Left lung (tissue), 10 donors: ENCODE results near the gene PPP2R3B. TPM values are rescaled to one million over a fixed set of nuclear protein-coding genes. Genes with fewer than 3 reads are reported as not detected.
"Not testable (repeated sequence)": the region's sequence is repeated elsewhere in the genome, so short reads cannot be mapped to it uniquely, and the experiment has no call there.

ENCODE experiments used
- ATAC-seq: fragments of 200-7000 bp; cut with Tn5 transposase; one replicate; pipeline ENCODE4 v1.9.1; 2020; ENCODE audit warnings: moderate library complexity
- DNase-seq, 4 donors: peaks; one replicate each; pipeline ENCODE4 v3.0.0-alpha.2; 2013 to 2020
- H3K27ac ChIP-seq, 2 donors: fragments of 200-600 bp; sonication (generic) in 1 of 2; one replicate each; pipeline versions ENCODE4 v1.5.0 to v1.8.0; 2020 to 2021
- H3K27me3 ChIP-seq, 2 donors: fragments of 200-600 bp; sonication (generic) in 1 of 2; one replicate each; pipeline versions ENCODE4 v1.5.0 to v1.8.0; 2020 to 2021
- H3K36me3 ChIP-seq, 2 donors: fragments of 200-600 bp; sonication (generic) in 1 of 2; one replicate each; pipeline versions ENCODE4 v1.5.0 to v1.8.0; 2020 to 2021
- H3K4me1 ChIP-seq, 2 donors: fragments of 200-600 bp; one replicate each; pipeline ENCODE4 v1.8.0; 2021
- H3K4me3 ChIP-seq, 2 donors: fragments of 200-600 bp; sonication (generic) in 1 of 2; one replicate each; pipeline versions ENCODE4 v1.5.0 to v1.8.0; 2020 to 2021; ENCODE audit warnings: mild to moderate bottlenecking in 1 of 2
- H3K9me3 ChIP-seq, 2 donors: fragments of 200-600 bp; sonication (generic) in 1 of 2; one replicate each; pipeline versions ENCODE4 v1.5.0 to v1.8.0; 2020 to 2021
- CTCF ChIP-seq, 2 donors: fragments of 200-600 bp; sonication (generic) in 1 of 2; IDR thresholded peaks; one replicate each; pipeline versions ENCODE4 v1.5.0 to v1.8.0; 2021; ENCODE audit warnings: antibody characterized with exemption in 2 of 2
- intact Hi-C, 2 donors: fragments of 100-400 bp; cut with DNase I; formaldehyde crosslinking; loops; one replicate each; pipeline versions ENCODE4 v1.11.2 to v1.14.2; 2022
- polyA plus RNA-seq, 6 donors: library from polyadenylated mRNA; unstranded; fragments of 120-200 nt; gene quantifications; one replicate each; pipeline ENCODE4 v1.2.1, GENCODE V29; 2013; ENCODE audit not compliant: insufficient read length in 6 of 6
- total RNA-seq, 2 donors: library from RNA; stranded (reverse); fragmentation: NEBNext Ultra II Directional; extraction: Animal tissue kit (Norgen Biotek cat#: 25700); gene quantifications; one replicate each; pipeline ENCODE4 v1.2.1, GENCODE V29; 2021
- donor health status: DM: no; HTN: yes; CAD: no.
- donor health status: DM: no; HTN: no; CAD: no.

The PPP2R3B gene
- total and polyA plus RNA-seq, 8 donors: 11.2 to 35.2 (median 20.5) TPM

DNA sequence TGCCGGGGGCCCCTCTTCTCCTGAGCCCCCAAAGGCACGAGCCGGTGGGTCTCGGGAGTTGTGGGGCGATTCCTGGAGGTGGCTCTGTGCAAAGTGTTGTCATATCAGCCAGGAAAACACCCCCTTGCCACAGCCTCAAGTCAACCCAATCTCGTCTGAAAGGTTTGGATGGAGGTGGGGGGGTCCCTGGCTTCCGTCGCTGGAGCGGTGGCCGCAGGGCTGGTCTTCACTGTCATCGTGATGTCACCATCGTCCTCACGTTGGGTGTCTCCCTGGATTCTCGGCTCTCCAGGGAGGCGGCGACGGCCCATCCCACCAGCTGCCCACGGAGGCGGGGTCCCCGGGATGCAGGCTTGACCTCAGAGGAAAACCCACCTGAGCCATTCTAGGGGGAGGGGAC is 38.3 kb upstream of the PPP2R3B start:
- H3K36me3 ChIP-seq: no peaks in the 10 kb centered on the region
- no peak for ATAC-seq
- no peak overlapping the region for H3K27ac ChIP-seq
- H3K4me3 ChIP-seq: no peak overlapping the region
- H3K27me3 ChIP-seq: peaks cover 0 to 62% of the 10 kb centered on the region in 2 donors
- H3K9me3 ChIP-seq: no peaks in the 10 kb centered on the region
- no peak for DNase-seq
- no peaks in the 10 kb centered on the region for H3K4me1 ChIP-seq
- TF ChIP-seq CTCF (IDR thresholded peaks at IDR 0.05): no peak
- intact Hi-C loops: no loop called here

- intact Hi-C loops: no loop called here
- H3K27me3 ChIP-seq: peaks cover 0 to 33% of the 10 kb centered on the region in 2 donors
These were observed 35.1 kb upstream of the PPP2R3B start for GRCh38 chrX:421646-422391.

GRCh38 chrX:420496-421223 is 34.0 kb upstream of the PPP2R3B start:
- DNase-seq: peak in 1 of 4 donors; percentile 47
- Histone ChIP-seq H3K36me3 (no peaks in the 10 kb centered on the region), H3K4me1 (no peaks in the 10 kb centered on the region), H3K9me3 (peaks cover 0 to 1% of the 10 kb centered on the region in 2 donors), H3K4me3 (no peak overlapping the region), H3K27me3 (peaks cover 0 to 22% of the 10 kb centered on the region in 2 donors), H3K27ac (no peak overlapping the region)
- no peak for TF ChIP-seq CTCF (IDR thresholded peaks at IDR 0.05)
- no peak for ATAC-seq
- intact Hi-C loops: no loop called here

More at GRCh38 chrX:421646-422391, 35.1 kb upstream of the PPP2R3B start:
- no peaks in the 10 kb centered on the region for H3K4me1 ChIP-seq
- no peaks in the 10 kb centered on the region for H3K36me3 ChIP-seq
- H3K9me3 ChIP-seq: peaks cover 0 to 1% of the 10 kb centered on the region in 2 donors
- TF ChIP-seq CTCF (IDR thresholded peaks at IDR 0.05): no peak
- H3K4me3 ChIP-seq: no peak overlapping the region
- no peak overlapping the region for H3K27ac ChIP-seq
- ATAC-seq (no peak), DNase-seq (peak in 1 of 4 donors; percentile 70)

- H3K9me3 ChIP-seq: peaks cover 0 to 1% of the 10 kb centered on the region in 2 donors
- intact Hi-C loops: no loop called here
- H3K27ac ChIP-seq: no peak overlapping the region
- H3K4me3 ChIP-seq: no peak overlapping the region
- peaks cover 0 to under 1% of the 10 kb centered on the region in 2 donors for H3K4me1 ChIP-seq
- DNase-seq (peak in 1 of 4 donors; percentile 76), ATAC-seq (no peak)
- TF ChIP-seq CTCF (IDR thresholded peaks at IDR 0.05): no peak
- no peaks in the 10 kb centered on the region for H3K36me3 ChIP-seq
- peaks cover 0 to 13% of the 10 kb centered on the region in 2 donors for H3K27me3 ChIP-seq
These were observed 32.4 kb upstream of the PPP2R3B start for GRCh38 chrX:418927-419729.

DNA sequence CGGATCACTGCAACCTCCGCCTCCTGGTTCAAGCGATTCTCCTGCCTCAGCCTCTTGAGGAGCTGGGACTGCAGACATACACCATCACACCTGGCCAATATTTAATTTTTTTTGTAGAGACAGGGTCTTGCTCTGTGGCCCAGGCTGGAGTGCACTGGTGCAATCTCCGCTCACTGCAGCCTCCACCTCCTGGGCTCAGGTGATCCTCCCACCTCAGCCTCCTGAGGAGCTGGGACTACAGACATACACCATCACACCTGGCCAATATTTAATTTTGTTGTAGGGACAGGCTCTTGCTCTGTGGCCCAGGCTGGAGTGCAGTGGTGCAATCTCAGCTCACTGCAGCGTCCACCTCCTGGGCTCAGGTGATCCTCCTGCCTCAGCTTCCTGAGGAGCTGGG is 28.8 kb upstream of the PPP2R3B start:
- H3K4me3 ChIP-seq, H3K27ac ChIP-seq, ATAC-seq, H3K9me3 ChIP-seq, H3K36me3 ChIP-seq, intact Hi-C loops: not testable (repeated sequence)
- DNase-seq: peak in 1 of 4 donors; percentile 32
- H3K4me1 ChIP-seq: peaks cover 0 to 11% of the 10 kb centered on the region in 2 donors
- H3K27me3 ChIP-seq: peaks cover 0 to 19% of the 10 kb centered on the region in 2 donors
